ENCODE data around the gene NPHS1. TPM values are rescaled to one million over a fixed set of nuclear protein-coding genes. Genes with fewer than 3 reads are reported as not detected.

The NPHS1 gene
- total and polyA plus RNA-seq, 2 experiments from 2014 or later: 0.30 to 0.76 TPM

- Histone ChIP-seq H3K27me3 (no peaks in the 10 kb centered on the region), H4K20me1 (ENCODE audit: insufficient read depth, poor library complexity, severe bottlenecking) (no peaks in the 10 kb centered on the region), H2AFZ (no peak overlapping the region), H3K79me2 (no peaks in the 10 kb centered on the region), H3K27ac (no peak overlapping the region), H3K9me3 (ENCODE audit: low read depth) (no peaks in the 10 kb centered on the region), H3K9me2 (replicated peaks; ENCODE audit: insufficient read depth) (no peaks in the 10 kb centered on the region), H3K4me2 (no peak overlapping the region), H3K36me3 (replicated peaks; ENCODE audit: insufficient read depth, low read depth) (no peaks in the 10 kb centered on the region), H3K4me3 (no peak overlapping the region), H3K4me1 (ENCODE audit: insufficient read depth) (no peaks in the 10 kb centered on the region)
- TF ChIP-seq, protein P1, sequence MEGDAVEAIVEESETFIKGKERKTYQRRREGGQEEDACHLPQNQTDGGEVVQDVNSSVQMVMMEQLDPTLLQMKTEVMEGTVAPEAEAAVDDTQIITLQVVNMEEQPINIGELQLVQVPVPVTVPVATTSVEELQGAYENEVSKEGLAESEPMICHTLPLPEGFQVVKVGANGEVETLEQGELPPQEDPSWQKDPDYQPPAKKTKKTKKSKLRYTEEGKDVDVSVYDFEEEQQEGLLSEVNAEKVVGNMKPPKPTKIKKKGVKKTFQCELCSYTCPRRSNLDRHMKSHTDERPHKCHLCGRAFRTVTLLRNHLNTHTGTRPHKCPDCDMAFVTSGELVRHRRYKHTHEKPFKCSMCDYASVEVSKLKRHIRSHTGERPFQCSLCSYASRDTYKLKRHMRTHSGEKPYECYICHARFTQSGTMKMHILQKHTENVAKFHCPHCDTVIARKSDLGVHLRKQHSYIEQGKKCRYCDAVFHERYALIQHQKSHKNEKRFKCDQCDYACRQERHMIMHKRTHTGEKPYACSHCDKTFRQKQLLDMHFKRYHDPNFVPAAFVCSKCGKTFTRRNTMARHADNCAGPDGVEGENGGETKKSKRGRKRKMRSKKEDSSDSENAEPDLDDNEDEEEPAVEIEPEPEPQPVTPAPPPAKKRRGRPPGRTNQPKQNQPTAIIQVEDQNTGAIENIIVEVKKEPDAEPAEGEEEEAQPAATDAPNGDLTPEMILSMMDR (IDR thresholded peaks at IDR 0.05; ENCODE audit: poor library complexity): no peak
- TF ChIP-seq EZH2phosphoT487 (IDR thresholded peaks at IDR 0.05; ENCODE audit: low read depth, severe bottlenecking, unreplicated experiment) (no peak), EZH2 (IDR thresholded peaks at IDR 0.05; ENCODE audit: borderline replicate concordance) (no peak)
- no peak for DNase-seq (ENCODE audit: low spot score)
- 97% methylated on average over 8 of the region's 8 CpGs for WGBS (ENCODE audit: low lambda C conversion rate, missing lambda C conversion rate)
These were observed 33.6 kb upstream of the NPHS1 start for GRCh38 chr19:35885904-35886303.

DNA sequence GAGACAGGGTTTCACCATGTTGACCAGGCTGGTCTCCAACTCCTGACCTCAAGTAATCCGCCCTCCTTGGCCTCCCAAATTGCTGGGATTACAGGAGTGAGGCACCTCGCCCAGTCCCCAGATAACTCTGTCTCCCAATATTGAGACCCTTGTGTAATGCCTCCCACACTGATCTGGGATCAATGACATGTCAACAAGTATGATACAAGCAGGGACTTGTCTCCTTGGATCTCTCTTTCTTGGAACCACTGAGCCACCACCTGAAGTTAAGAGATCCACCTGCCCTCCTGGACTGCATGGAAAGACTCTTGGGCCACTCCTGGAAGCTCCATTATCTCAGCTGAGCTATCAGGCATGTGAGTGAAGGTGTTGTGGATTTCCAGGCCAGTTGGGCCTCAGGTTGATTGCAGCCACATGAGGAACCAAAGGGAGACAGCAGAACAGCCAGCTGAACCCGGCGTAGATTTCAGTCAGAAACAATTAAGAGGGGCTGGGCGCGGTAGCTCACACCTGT is 33.0 kb upstream of the NPHS1 start:
- no peaks in the 10 kb centered on the region for H3K9me3 ChIP-seq (ENCODE audit: low read depth)
- H3K36me3 ChIP-seq (replicated peaks; ENCODE audit: insufficient read depth, low read depth): no peaks in the 10 kb centered on the region
- H3K4me1 ChIP-seq (ENCODE audit: insufficient read depth): no peaks in the 10 kb centered on the region
- no peak overlapping the region for H3K27ac ChIP-seq
- no peak for TF ChIP-seq EZH2phosphoT487 (IDR thresholded peaks at IDR 0.05; ENCODE audit: low read depth, severe bottlenecking, unreplicated experiment)
- TF ChIP-seq EZH2 (IDR thresholded peaks at IDR 0.05; ENCODE audit: borderline replicate concordance): no peak
- TF ChIP-seq, protein P1 (IDR thresholded peaks at IDR 0.05; ENCODE audit: poor library complexity): no peak
- H3K9me2 ChIP-seq (replicated peaks; ENCODE audit: insufficient read depth): no peaks in the 10 kb centered on the region
- 91% methylated on average over 6 of the region's 6 CpGs for WGBS (ENCODE audit: low lambda C conversion rate, missing lambda C conversion rate)
- H3K27me3 ChIP-seq: no peaks in the 10 kb centered on the region
- no peak for DNase-seq (ENCODE audit: low spot score)
- H2AFZ ChIP-seq: no peak overlapping the region
- H3K79me2 ChIP-seq: no peaks in the 10 kb centered on the region
- H3K4me3 ChIP-seq: no peak overlapping the region
- no peaks in the 10 kb centered on the region for H4K20me1 ChIP-seq (ENCODE audit: insufficient read depth, poor library complexity, severe bottlenecking)
- H3K4me2 ChIP-seq: no peak overlapping the region

DNA sequence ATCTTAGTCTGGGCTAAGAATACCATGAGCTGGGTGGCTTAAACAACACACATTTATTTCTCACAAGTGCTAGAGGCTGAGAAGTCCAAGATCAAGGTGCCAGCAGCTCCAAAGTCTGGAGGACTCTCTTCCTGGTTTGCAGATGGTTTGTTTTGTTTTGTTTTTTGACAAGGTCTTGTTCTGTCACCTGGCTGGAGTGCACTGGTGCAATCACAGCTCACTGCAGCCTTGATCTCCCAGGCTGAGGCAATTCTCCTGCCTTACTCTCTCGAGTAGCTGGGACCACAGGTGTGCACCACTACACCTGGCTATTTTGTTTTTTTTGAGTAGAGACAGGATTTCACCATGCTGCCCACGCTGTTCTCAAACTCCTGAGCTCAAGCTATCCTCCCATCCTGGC is 31.6 kb upstream of the NPHS1 start:
- no peaks in the 10 kb centered on the region for H3K36me3 ChIP-seq (replicated peaks; ENCODE audit: insufficient read depth, low read depth)
- no peaks in the 10 kb centered on the region for H3K79me2 ChIP-seq
- H3K4me1 ChIP-seq (ENCODE audit: insufficient read depth): no peaks in the 10 kb centered on the region
- WGBS (ENCODE audit: low lambda C conversion rate, missing lambda C conversion rate): 80% methylated on average over 2 of the region's 2 CpGs
- H3K4me3 ChIP-seq: no peak overlapping the region
- no peaks in the 10 kb centered on the region for H3K9me3 ChIP-seq (ENCODE audit: low read depth)
- TF ChIP-seq EZH2 (IDR thresholded peaks at IDR 0.05; ENCODE audit: borderline replicate concordance) (no peak), EZH2phosphoT487 (IDR thresholded peaks at IDR 0.05; ENCODE audit: low read depth, severe bottlenecking, unreplicated experiment) (no peak)
- TF ChIP-seq, protein P1 (IDR thresholded peaks at IDR 0.05; ENCODE audit: poor library complexity): no peak
- no peak overlapping the region for H3K4me2 ChIP-seq
- no peak for DNase-seq (ENCODE audit: low spot score)
- no peaks in the 10 kb centered on the region for H3K27me3 ChIP-seq
- H2AFZ ChIP-seq: no peak overlapping the region
- no peaks in the 10 kb centered on the region for H4K20me1 ChIP-seq (ENCODE audit: insufficient read depth, poor library complexity, severe bottlenecking)
- no peak overlapping the region for H3K27ac ChIP-seq
- H3K9me2 ChIP-seq (replicated peaks; ENCODE audit: insufficient read depth): no peaks in the 10 kb centered on the region
